Measurements from ENCODE around the gene TFEB. TPM values are rescaled to one million over a fixed set of nuclear protein-coding genes. Genes with fewer than 3 reads are reported as not detected.
A peak's percentile ranks its signal among the peaks of the same experiment; 100 is the strongest.

Gene TFEB
- total RNA-seq, 1 donor, result 3.0 TPM

DNA sequence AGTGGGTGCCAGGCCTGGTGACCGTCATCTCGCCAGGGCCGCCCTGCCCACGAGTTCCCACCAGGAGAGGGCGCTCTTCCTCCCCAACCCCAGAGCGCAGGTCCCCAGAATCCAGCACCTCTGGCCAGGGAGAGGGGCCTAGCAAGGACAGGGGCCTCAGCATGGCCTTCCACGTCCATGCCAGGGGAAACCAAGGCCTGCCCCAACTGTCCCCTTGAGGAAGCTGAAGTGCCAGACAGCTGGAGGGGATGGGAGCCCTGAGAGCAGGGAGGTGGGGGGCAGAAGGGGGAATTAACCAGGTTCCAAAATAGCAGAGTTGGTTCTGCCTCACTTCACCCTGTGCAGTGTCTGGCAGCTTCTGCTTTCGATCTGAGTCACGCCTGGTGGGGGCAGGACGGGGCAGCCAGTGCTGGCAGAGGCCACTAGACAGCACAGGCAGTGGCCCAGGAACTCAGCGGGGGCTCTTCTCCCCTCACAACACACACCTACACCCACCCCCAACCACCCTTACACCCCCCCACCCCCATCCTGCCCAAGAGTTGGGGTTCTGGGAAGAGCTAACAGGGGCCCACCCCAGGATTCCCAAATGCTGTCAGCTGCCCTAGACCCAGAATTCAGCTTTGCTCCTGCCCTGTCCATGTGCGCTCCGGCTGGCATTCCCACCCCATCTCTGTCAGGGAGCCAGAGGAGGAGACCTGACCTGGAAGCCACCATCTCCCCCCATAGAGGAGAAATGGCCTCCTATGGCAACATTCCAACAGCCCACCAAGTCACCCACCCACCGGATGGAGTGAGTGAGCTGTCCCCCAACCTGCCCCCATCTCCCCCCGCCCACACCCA, 29.2 kb downstream of the TFEB start:
- peak; percentile 74 for DNase-seq (ENCODE audit: low read depth)
- TF ChIP-seq, protein P1, sequence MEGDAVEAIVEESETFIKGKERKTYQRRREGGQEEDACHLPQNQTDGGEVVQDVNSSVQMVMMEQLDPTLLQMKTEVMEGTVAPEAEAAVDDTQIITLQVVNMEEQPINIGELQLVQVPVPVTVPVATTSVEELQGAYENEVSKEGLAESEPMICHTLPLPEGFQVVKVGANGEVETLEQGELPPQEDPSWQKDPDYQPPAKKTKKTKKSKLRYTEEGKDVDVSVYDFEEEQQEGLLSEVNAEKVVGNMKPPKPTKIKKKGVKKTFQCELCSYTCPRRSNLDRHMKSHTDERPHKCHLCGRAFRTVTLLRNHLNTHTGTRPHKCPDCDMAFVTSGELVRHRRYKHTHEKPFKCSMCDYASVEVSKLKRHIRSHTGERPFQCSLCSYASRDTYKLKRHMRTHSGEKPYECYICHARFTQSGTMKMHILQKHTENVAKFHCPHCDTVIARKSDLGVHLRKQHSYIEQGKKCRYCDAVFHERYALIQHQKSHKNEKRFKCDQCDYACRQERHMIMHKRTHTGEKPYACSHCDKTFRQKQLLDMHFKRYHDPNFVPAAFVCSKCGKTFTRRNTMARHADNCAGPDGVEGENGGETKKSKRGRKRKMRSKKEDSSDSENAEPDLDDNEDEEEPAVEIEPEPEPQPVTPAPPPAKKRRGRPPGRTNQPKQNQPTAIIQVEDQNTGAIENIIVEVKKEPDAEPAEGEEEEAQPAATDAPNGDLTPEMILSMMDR (IDR thresholded peaks at IDR 0.05; ENCODE audit: insufficient read depth, low read depth, low read length), result peak; percentile 70
- no peak overlapping the region for H3K4me3 ChIP-seq (ENCODE audit: low read depth, low read length)

DNA sequence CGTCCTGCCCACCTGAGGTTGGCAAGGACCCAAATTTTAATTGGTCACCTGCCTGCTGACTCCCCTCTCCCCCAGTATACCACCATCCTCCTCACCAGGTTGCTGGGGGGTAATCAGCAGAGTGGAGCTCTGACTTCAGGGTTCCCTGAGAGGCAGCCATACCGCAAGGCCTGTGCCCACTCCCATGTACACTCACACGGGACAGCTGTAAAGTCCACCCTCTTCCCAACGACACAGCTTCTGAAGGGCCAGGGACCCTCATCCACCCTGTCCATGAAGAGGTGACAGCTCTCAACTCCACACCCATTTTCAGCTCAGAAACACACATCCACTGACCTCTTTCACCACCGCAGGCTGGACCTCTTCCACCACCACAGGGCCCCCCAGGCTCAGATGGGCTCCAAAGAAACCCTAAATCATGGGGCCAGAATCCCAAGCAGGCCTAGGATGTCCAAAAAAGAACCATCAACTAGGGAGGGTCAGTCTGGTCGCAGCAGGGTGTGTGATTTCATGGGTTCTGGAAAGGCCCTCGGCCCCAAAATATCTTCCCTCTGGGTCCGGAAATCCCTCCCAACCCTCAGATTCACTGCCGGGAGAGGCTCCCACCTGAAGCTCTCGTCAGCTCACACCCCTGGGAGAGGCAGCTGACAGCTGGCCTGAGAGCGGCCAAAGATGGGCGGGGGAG, 30.0 kb downstream of the TFEB start:
- DNase-seq (ENCODE audit: low read depth), result no peak
- H3K4me3 ChIP-seq (ENCODE audit: low read depth, low read length), result no peak overlapping the region
- TF ChIP-seq, protein P1 (IDR thresholded peaks at IDR 0.05; ENCODE audit: insufficient read depth, low read depth, low read length), result no peak

DNA sequence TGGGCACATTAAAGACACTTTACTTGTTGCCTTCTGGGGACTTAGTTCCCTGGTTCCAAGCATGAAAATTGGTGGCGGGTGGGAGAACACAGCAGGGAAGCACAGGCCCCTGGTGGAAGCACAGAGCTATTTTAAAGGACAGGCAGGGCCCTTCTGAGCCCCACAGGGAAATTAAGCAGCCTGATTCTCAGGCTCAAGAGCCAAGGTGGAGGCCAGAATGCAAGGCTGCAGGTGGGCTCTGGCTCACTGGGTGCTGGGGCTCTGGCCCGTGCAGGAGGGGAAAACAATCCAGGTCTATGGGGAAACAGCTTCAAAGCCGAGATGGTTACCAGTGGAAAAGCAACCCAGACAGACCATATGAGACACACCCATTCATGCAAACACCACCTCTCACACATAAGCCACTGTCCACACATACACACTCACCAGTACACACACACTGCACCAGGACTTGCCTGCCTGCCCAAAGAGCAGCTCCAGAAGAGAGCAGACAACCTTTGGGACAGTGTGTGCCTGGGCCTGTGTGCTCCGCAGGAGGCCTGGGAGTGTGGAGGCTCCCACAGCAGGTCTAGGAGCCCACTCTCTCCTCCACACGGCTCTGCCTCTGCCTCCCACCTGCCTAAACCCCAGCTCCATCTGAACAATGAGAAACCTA, 30.6 kb downstream of the TFEB start:
- no peak overlapping the region for H3K4me3 ChIP-seq (ENCODE audit: low read depth, low read length)
- TF ChIP-seq, protein P1 (IDR thresholded peaks at IDR 0.05; ENCODE audit: insufficient read depth, low read depth, low read length), result no peak
- no peak for DNase-seq (ENCODE audit: low read depth)

DNA sequence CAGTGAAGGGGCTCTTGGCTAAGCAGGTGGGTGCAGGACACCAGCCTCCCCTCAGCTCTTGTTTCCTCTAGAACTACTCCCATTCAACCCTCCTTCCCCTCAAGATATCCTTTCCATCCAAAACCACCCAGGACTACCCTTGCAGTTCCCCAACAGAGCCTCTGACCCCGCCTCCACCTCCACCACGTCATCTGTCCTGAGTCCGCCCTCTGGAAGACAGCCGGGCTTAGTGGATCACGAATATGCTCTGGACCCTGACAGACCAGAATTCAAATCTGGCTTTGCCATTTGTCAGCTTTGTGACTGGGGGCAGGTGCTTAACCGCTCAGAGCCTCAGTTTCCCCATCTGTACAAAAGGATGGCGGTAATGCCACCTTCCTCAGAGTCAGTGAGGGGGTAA, 31.4 kb downstream of the TFEB start:
- TF ChIP-seq, protein P1 (IDR thresholded peaks at IDR 0.05; ENCODE audit: insufficient read depth, low read depth, low read length), result no peak
- no peak for DNase-seq (ENCODE audit: low read depth)
- no peak overlapping the region for H3K4me3 ChIP-seq (ENCODE audit: low read depth, low read length)

DNA sequence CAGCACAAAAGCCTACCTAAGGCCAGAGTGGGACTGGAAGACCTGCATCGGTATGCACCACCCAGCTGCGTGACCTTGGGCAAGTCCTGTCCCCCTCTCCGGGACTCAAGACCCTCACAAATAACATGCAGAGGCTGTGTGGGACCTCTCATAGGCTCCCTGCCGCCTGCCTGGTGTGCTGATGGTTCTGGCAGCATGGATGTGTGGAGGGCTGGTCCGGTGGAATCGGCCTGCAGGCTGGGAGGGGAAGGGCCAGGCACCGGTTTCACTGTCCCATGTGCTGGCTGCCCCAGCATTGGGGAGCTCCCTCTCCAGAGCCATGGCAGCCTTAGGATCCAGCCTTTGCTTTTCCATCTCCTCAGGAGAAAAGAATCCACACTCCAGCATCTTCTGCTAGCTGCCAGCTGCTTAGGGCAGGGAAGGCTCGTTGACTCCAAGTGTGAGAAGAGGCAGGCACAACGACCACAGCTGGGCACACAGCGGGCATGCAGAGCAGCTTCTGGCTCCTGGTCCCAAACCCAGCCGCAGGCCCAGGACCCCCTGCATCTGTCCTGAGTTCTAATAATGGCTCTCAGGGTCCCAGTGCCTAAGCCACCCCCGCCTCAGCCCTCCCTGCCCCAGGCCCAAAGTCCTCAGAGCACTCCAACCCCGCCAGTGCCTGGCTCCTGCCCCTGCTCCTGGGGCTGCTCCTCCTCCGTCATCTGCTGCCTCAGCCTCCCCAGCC, 32.5 kb downstream of the TFEB start:
- TF ChIP-seq, protein P1 (IDR thresholded peaks at IDR 0.05; ENCODE audit: insufficient read depth, low read depth, low read length), result no peak
- DNase-seq (ENCODE audit: low read depth), result no peak
- no peak overlapping the region for H3K4me3 ChIP-seq (ENCODE audit: low read depth, low read length)

DNA sequence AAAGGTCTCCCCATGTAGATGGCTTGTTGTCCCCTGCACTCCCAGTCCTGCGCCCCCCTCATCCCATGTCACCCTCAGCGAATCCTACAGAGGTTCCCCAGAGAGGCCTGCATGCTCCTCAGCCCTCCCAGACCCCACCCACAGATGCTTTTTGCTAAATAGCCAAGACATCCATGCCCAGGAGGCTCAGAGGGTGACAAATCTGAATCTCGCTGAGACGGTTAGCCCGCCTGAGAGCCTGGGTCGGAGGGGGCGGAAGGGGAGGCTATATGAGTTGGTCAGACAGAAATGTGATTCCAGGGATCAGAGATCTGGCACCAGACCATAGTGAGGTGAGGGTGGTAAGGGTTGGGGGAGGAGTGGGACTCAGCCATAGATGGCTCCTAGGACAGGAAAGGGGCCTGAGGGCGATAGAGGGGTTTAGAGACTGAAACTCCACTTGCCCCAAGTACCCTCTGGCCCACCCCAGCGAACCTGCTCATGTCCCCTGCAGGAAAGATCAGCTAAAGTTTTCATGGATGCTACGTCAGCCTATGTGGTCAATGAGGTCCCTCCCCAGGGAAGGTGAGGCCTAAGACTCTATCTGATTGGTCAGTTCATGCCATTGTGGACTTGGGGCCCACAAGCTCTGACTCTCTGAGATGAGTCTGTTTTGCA, 33.2 kb downstream of the TFEB start:
- TF ChIP-seq, protein P1 (IDR thresholded peaks at IDR 0.05; ENCODE audit: insufficient read depth, low read depth, low read length), result no peak
- H3K4me3 ChIP-seq (ENCODE audit: low read depth, low read length), result no peak overlapping the region
- DNase-seq (ENCODE audit: low read depth), result no peak

Measured in fibroblast of villous mesenchyme (primary cell).